GM21447 (cell line): ENCODE data around the gene DPEP1.
"Not testable (repeated sequence)": the region's sequence is repeated elsewhere in the genome, so short reads cannot be mapped to it uniquely, and the experiment has no call there.

Experiments used
- ATAC-seq: cut with Tn5 transposase; IDR thresholded peaks from one replicate; pipeline ENCODE4 v1.9.1; 2021; ENCODE audit not compliant: unreplicated experiment

DPEP1 gene

GRCh38 chr16:89613231-89613953, at the start of gene DPEP1:
DPEP1 (plus strand) TSS chr16:89613642; CDS start chr16:89630411, 16,769 bp downstream.
- no peak for ATAC-seq

GRCh38 chr16:89564476-89565255, 48.8 kb upstream of the DPEP1 start:
- ATAC-seq: no peak

- no peak for ATAC-seq
Measured at GRCh38 chr16:89565256-89565505, 48.3 kb upstream of the DPEP1 start.

GRCh38 chr16:89565506-89566372, 47.7 kb upstream of the DPEP1 start:
- no peak for ATAC-seq

- ATAC-seq: no peak
Measured at GRCh38 chr16:89567656-89568594, 45.5 kb upstream of the DPEP1 start.

GRCh38 chr16:89569506-89570341, 43.7 kb upstream of the DPEP1 start:
- ATAC-seq: no peak

- no peak for ATAC-seq
Measured at GRCh38 chr16:89570342-89570923, 43.0 kb upstream of the DPEP1 start.

- not testable (repeated sequence) for ATAC-seq
Measured at GRCh38 chr16:89570983-89571598, 42.4 kb upstream of the DPEP1 start.

GRCh38 chr16:89571636-89572035, 41.8 kb upstream of the DPEP1 start:
- no peak for ATAC-seq

- ATAC-seq: no peak
Measured at GRCh38 chr16:89572073-89572484, 41.4 kb upstream of the DPEP1 start.

- no peak for ATAC-seq
Measured at GRCh38 chr16:89572485-89573205, 40.8 kb upstream of the DPEP1 start.

- no peak for ATAC-seq
Measured at GRCh38 chr16:89573826-89574680, 39.4 kb upstream of the DPEP1 start.

- ATAC-seq: no peak
Measured at GRCh38 chr16:89574681-89575246, 38.7 kb upstream of the DPEP1 start.

- no peak for ATAC-seq
Measured at GRCh38 chr16:89575247-89576152, 37.9 kb upstream of the DPEP1 start, which contains the start of gene CPNE7. CPNE7 (plus strand) TSS chr16:89575758; CDS start chr16:89575898, 140 bp downstream.

- ATAC-seq: no peak
Measured at GRCh38 chr16:89576153-89577054, 37.0 kb upstream of the DPEP1 start.
